Trophoblast cell (in vitro differentiated cells and primary cell): ENCODE results near the gene POR. TPM values are rescaled to one million over a fixed set of nuclear protein-coding genes. Genes with fewer than 3 reads are reported as not detected.

Source experiments
- DNase-seq, 2 donors: peaks; one replicate each; pipeline ENCODE4 v3.0.0-alpha.2; 2016
- H2AFZ ChIP-seq: 2 replicates; pipeline ENCODE4 v1.6.1; 2013; ENCODE audit warnings: low read length, moderate library complexity, mild to moderate bottlenecking; ENCODE audit not compliant: insufficient read depth, poor library complexity
- H2AK5ac ChIP-seq: 2 replicates; pipeline ENCODE4 v1.6.1; 2013; ENCODE audit warnings: mild to moderate bottlenecking, low read length
- H2BK120ac ChIP-seq: 2 replicates; pipeline ENCODE4 v1.6.1; 2013; ENCODE audit warnings: low read length, mild to moderate bottlenecking, moderate library complexity; ENCODE audit not compliant: insufficient read depth, poor library complexity
- H2BK12ac ChIP-seq: 2 replicates; pipeline ENCODE4 v1.6.1; 2013; ENCODE audit warnings: mild to moderate bottlenecking, low read length, moderate library complexity
- H2BK5ac ChIP-seq: 2 replicates; pipeline ENCODE4 v1.6.1; 2013; ENCODE audit warnings: low read length, low read depth, moderate library complexity, mild to moderate bottlenecking; ENCODE audit not compliant: poor library complexity
- H3K14ac ChIP-seq: 2 replicates; pipeline ENCODE4 v1.6.1; 2013; ENCODE audit warnings: mild to moderate bottlenecking, low read length
- H3K18ac ChIP-seq: 2 replicates; pipeline ENCODE4 v1.6.1; 2013; ENCODE audit warnings: mild to moderate bottlenecking, low read length
- H3K23ac ChIP-seq: 2 replicates; pipeline ENCODE4 v1.6.1; 2013; ENCODE audit warnings: low read length
- H3K27ac ChIP-seq: 2 replicates; pipeline ENCODE4 v1.5.1; 2013; ENCODE audit warnings: low read depth, mild to moderate bottlenecking, inconsistent platforms, low read length, moderate library complexity
- H3K27me3 ChIP-seq: 2 replicates; pipeline ENCODE4 v1.6.1; 2013; ENCODE audit warnings: inconsistent platforms, mild to moderate bottlenecking, low read length, moderate library complexity; ENCODE audit not compliant: insufficient read depth
- H3K36me3 ChIP-seq, 2 experiments: 1 replicate in 1 of 2; 2 replicates in 1 of 2; pipeline ENCODE4 v1.6.1; 2013; ENCODE audit warnings: low read length in 2 of 2, mild to moderate bottlenecking in 2 of 2, moderate library complexity in 1 of 2; ENCODE audit not compliant: insufficient read depth in 2 of 2, control insufficient read depth in 1 of 2
- H3K4ac ChIP-seq: 2 replicates; pipeline ENCODE4 v1.6.1; 2013; ENCODE audit warnings: low read depth, mild to moderate bottlenecking, low read length, moderate library complexity
- H3K4me1 ChIP-seq, 2 experiments: 1 replicate in 1 of 2; 2 replicates in 1 of 2; pipeline ENCODE4 v1.6.1; 2013; ENCODE audit warnings: low read length in 2 of 2, mild to moderate bottlenecking in 2 of 2, moderate library complexity in 1 of 2; ENCODE audit not compliant: insufficient read depth in 2 of 2, control insufficient read depth in 1 of 2
- H3K4me2 ChIP-seq: 2 replicates; pipeline ENCODE4 v1.6.1; 2013; ENCODE audit warnings: inconsistent platforms, mild to moderate bottlenecking, low read length, moderate library complexity
- H3K4me3 ChIP-seq: 2 replicates; pipeline ENCODE4 v1.5.1; 2013; ENCODE audit warnings: mild to moderate bottlenecking, low read depth, low read length, inconsistent platforms
- H3K79me1 ChIP-seq: one replicate; pipeline ENCODE4 v1.6.1; 2013; ENCODE audit warnings: low read length
- H3K79me2 ChIP-seq: 2 replicates; pipeline ENCODE4 v1.6.1; 2013; ENCODE audit warnings: low read length, mild to moderate bottlenecking; ENCODE audit not compliant: control insufficient read depth, insufficient read depth, poor library complexity
- H3K9ac ChIP-seq: 2 replicates; pipeline ENCODE4 v1.6.1; 2013; ENCODE audit warnings: mild to moderate bottlenecking, low read length
- H3K9me3 ChIP-seq: 2 replicates; pipeline ENCODE4 v1.6.1; 2013; ENCODE audit warnings: low read depth, mild to moderate bottlenecking, control low read depth, inconsistent platforms, low read length; ENCODE audit not compliant: insufficient read depth
- H4K12ac ChIP-seq: 2 replicates; pipeline ENCODE4 v1.6.1; 2013; ENCODE audit warnings: low read depth, mild to moderate bottlenecking, low read length, moderate library complexity
- H4K8ac ChIP-seq: 2 replicates; pipeline ENCODE4 v1.6.1; 2013; ENCODE audit warnings: low read depth, mild to moderate bottlenecking, low read length, moderate library complexity
- H4K91ac ChIP-seq: one replicate; pipeline ENCODE4 v1.6.1; 2013; ENCODE audit warnings: low read depth, mild to moderate bottlenecking, low read length, moderate library complexity
- WGBS: extraction: QIAGEN DNeasy Blood & Tissue Kit; methylation state at CpG from one replicate; pipeline ENCODE4 v1.1.7; 2013; ENCODE audit warnings: missing lambda C conversion rate; ENCODE audit not compliant: insufficient read length, insufficient coverage; ENCODE audit errors: extremely low coverage; 5-methylcytosine and 5-hydroxymethylcytosine counted together
- polyA plus RNA-seq: library from polyadenylated mRNA; stranded (reverse); fragments of 200-250 nt; gene quantifications from 2 replicates; pipeline ENCODE4 v1.2.3, GENCODE V29; 2013

The POR gene
- polyA plus RNA-seq, result 59.4 and 65.9 TPM in 2 replicates

- Histone ChIP-seq H4K8ac (peak within 1 kb of the TSS; percentile 85), H3K9me3 (no peaks in the 10 kb centered on the region), H2AFZ (peak within 1 kb of the TSS; percentile 84), H3K36me3 (no peaks in the 10 kb centered on the region), H3K27me3 (no peaks in the 10 kb centered on the region), H2BK120ac (peak within 1 kb of the TSS; percentile 37), H3K4me3 (peak within 1 kb of the TSS; percentile 88), H3K79me2 (peaks cover 10% of the 10 kb centered on the region), H3K79me1 (peaks cover 8% of the 10 kb centered on the region), H2BK12ac (peak within 1 kb of the TSS; percentile 20), H3K27ac (peak within 1 kb of the TSS; percentile 21), H3K23ac (no peak within 1 kb of the TSS), H3K9ac (peak within 1 kb of the TSS; percentile 62), H4K91ac (peak within 1 kb of the TSS; percentile 72), H3K18ac (peak within 1 kb of the TSS; percentile 89), H2AK5ac (no peak within 1 kb of the TSS), H4K12ac (peak within 1 kb of the TSS; percentile 79), H3K4ac (peak within 1 kb of the TSS; percentile 70), H3K4me1 (peaks cover 11 to 12% of the 10 kb centered on the region in 2 experiments), H3K14ac (peak within 1 kb of the TSS; percentile 88), H2BK5ac (peak within 1 kb of the TSS; percentile 54), H3K4me2 (peak within 1 kb of the TSS; percentile 95)
- peak; percentile 92 to 97 for DNase-seq
- WGBS, result no CpG with 5 or more reads among the region's 82 CpGs
Measured at GRCh38 chr7:75914655-75915415, at the start of gene POR. TSS of gene POR (plus strand) at chr7:75915155. CDS start at chr7:75954002, 38,847 bp downstream.

GRCh38 chr7:75866114-75866488 lies 48.9 kb upstream of the POR start:
- Histone ChIP-seq H2BK5ac (no peak overlapping the region), H3K4me1 (no peaks in the 10 kb centered on the region), H2AK5ac (no peak overlapping the region), H2BK12ac (no peak overlapping the region), H4K8ac (no peak overlapping the region), H3K36me3 (no peaks in the 10 kb centered on the region), H3K9me3 (no peaks in the 10 kb centered on the region), H3K79me1 (no peaks in the 10 kb centered on the region), H3K4me3 (no peak overlapping the region), H3K14ac (no peak overlapping the region), H3K23ac (no peak overlapping the region), H4K12ac (no peak overlapping the region), H3K27ac (no peak overlapping the region), H3K9ac (no peak overlapping the region), H3K4me2 (no peak overlapping the region), H3K18ac (no peak overlapping the region), H3K79me2 (no peaks in the 10 kb centered on the region), H4K91ac (no peak overlapping the region), H3K27me3 (no peaks in the 10 kb centered on the region), H2BK120ac (no peak overlapping the region), H2AFZ (no peak overlapping the region), H3K4ac (no peak overlapping the region)
- WGBS, result no CpG with 5 or more reads among the region's 5 CpGs
- peak in 1 of 2 donors; percentile 18 for DNase-seq

GRCh38 chr7:75866489-75867389 lies 48.2 kb upstream of the POR start:
- Histone ChIP-seq H3K4me2 (no peak overlapping the region), H3K36me3 (no peaks in the 10 kb centered on the region), H3K4ac (no peak overlapping the region), H4K12ac (no peak overlapping the region), H2AK5ac (no peak overlapping the region), H2AFZ (no peak overlapping the region), H3K79me1 (no peaks in the 10 kb centered on the region), H3K23ac (no peak overlapping the region), H3K79me2 (no peaks in the 10 kb centered on the region), H2BK12ac (no peak overlapping the region), H4K8ac (no peak overlapping the region), H3K27me3 (no peaks in the 10 kb centered on the region), H3K4me1 (no peaks in the 10 kb centered on the region), H3K4me3 (no peak overlapping the region), H4K91ac (no peak overlapping the region), H3K9me3 (no peaks in the 10 kb centered on the region), H3K9ac (no peak overlapping the region), H2BK5ac (no peak overlapping the region), H3K14ac (no peak overlapping the region), H3K18ac (no peak overlapping the region), H2BK120ac (no peak overlapping the region), H3K27ac (no peak overlapping the region)
- peak in 1 of 2 donors; percentile 72 for DNase-seq
- no CpG with 5 or more reads among the region's 19 CpGs for WGBS

GRCh38 chr7:75867390-75867717 lies 47.6 kb upstream of the POR start:
- no peak for DNase-seq
- H3K18ac ChIP-seq, result no peak overlapping the region
- no peaks in the 10 kb centered on the region for H3K27me3 ChIP-seq
- no peak overlapping the region for H3K14ac ChIP-seq
- no peak overlapping the region for H3K23ac ChIP-seq
- no peak overlapping the region for H3K27ac ChIP-seq
- no peak overlapping the region for H2AFZ ChIP-seq
- no peak overlapping the region for H2BK120ac ChIP-seq
- no peaks in the 10 kb centered on the region for H3K9me3 ChIP-seq
- H3K79me1 ChIP-seq, result no peaks in the 10 kb centered on the region
- H3K9ac ChIP-seq, result no peak overlapping the region
- no CpG with 5 or more reads among the region's 4 CpGs for WGBS
- H4K12ac ChIP-seq, result no peak overlapping the region
- no peaks in the 10 kb centered on the region for H3K79me2 ChIP-seq
- H3K36me3 ChIP-seq, result no peaks in the 10 kb centered on the region
- H3K4me3 ChIP-seq, result no peak overlapping the region
- H3K4me2 ChIP-seq, result no peak overlapping the region
- H3K4me1 ChIP-seq, result no peaks in the 10 kb centered on the region
- H4K91ac ChIP-seq, result no peak overlapping the region
- H4K8ac ChIP-seq, result no peak overlapping the region
- no peak overlapping the region for H3K4ac ChIP-seq
- no peak overlapping the region for H2BK5ac ChIP-seq
- no peak overlapping the region for H2BK12ac ChIP-seq
- no peak overlapping the region for H2AK5ac ChIP-seq
